ENCODE data around the gene RFTN1.

Gene RFTN1

GRCh38 chr3:16439163-16439847 is 74.2 kb downstream of the RFTN1 start:
- no peak for DNase-seq (ENCODE audit: low read depth, low spot score)

- no peak for DNase-seq (ENCODE audit: low read depth, low spot score)
These were observed 75.9 kb downstream of the RFTN1 start for GRCh38 chr3:16437640-16438039.

DNA sequence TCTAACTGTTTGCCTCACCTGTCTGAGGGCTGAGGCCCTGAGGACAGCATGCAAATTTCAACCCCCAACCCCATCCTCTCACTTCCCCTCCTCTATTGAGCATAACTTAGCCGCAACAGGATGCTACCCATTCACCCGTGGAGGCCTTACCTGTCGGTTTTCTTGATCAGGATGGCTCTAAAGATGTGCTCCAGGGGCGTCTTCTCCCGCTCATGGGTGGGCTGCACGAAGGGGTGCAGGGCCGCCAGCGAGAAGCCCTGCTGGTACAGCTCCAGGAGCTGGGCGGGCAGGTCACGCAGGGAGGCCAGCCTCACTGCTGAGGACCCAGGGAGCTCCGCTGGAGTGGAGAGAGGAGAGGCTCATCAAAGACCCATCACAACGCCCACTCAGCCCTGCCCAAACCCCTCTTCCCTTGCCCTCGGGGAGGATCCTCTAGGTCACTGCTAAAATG is 79.8 kb downstream of the RFTN1 start:
- DNase-seq (ENCODE audit: low read depth, low spot score), result no peak

DNA sequence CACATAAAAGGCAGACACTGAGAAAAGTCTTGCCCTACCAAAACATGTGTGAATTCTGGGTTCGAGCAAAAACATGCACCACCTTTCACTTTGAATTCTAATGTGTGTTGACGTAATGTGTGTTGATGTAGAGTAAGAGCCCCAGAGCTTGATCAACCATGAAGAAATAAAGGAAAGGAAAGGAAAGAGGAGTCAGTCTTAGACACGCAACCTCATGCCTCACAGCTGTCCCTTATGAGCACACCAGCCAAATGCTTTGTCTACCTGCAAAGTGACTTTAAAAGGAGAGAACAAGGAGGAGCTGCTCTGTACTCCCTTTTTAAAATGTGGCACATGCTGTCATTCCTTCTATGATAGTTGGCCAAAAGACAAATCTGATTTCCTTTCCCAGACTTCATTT is 80.8 kb downstream of the RFTN1 start:
- no peak for DNase-seq (ENCODE audit: low read depth, low spot score)

DNA sequence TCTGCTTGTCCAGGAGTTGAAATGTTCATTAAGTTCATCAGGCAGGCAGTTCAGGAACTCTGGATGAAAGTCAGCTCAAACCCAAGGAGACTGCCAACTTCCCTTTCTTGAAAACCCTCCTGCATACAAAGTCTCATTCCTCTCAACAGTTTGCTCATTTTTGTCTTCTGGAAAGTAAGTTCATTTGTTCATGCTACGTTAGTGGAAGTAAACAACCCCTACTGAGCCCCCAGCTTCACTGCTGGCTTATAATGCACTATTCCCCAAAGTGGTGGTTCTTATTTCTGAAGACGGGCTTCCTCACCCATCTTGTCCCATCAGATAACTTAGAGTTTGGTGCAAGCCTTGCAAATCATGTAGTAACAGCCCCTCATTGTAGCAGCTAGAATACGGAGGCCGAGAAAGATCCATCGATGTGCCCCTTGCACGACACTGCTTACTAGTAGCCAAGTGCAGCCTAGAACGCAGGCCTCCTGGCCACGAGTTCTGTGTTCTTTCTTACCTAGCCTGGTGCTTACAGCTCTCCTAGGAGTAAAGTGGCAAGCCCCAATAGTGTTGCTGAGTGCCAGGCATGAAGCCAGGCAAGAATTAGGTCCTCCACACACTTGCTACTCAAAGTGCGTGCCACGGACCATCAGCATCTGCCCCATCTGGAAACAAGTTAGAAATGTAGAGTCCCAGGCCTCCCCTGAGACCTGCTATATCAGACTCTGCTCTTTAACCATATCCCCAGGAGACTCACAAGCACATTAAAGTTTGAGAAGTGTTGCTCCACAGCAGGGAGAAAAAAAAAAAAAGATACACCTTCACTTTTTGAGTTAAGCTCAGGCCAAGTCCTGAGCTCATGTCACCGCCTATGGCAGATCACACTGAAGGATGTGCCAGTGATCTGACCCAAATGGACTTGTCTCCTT is 82.5 kb downstream of the RFTN1 start:
- DNase-seq (ENCODE audit: low read depth, low spot score), result no peak

DNA sequence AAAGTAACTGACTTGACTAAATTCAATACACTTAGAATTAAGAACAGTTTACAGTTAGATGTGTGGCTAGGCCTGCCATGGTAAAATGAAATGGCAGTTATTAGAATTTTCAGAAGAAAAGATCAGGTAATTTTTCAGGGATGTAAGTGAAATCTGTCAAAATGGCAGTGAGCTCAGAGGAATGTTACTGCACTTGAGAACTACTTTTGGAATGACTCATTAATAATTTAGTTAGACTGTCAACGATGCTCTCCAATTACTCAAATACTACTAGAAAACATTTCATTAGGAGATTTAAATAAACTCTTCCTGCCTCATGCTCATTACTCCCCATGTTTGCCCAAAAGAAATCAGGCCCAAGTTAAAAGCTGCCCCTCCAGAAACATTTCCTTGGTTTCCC is 84.4 kb downstream of the RFTN1 start:
- DNase-seq (ENCODE audit: low read depth, low spot score), result no peak

- DNase-seq (ENCODE audit: low read depth, low spot score), result no peak
These were observed 84.9 kb downstream of the RFTN1 start for GRCh38 chr3:16428612-16429011.

GRCh38 chr3:16427103-16427965 is 86.2 kb downstream of the RFTN1 start:
- peak; percentile 51 for DNase-seq (ENCODE audit: low read depth, low spot score)

- DNase-seq (ENCODE audit: low read depth, low spot score), result no peak
These were observed 86.8 kb downstream of the RFTN1 start for GRCh38 chr3:16426665-16427064.

- no peak for DNase-seq (ENCODE audit: low read depth, low spot score)
These were observed 87.5 kb downstream of the RFTN1 start for GRCh38 chr3:16426029-16426400.

- no peak for DNase-seq (ENCODE audit: low read depth, low spot score)
These were observed 88.0 kb downstream of the RFTN1 start for GRCh38 chr3:16425398-16426028.

DNA sequence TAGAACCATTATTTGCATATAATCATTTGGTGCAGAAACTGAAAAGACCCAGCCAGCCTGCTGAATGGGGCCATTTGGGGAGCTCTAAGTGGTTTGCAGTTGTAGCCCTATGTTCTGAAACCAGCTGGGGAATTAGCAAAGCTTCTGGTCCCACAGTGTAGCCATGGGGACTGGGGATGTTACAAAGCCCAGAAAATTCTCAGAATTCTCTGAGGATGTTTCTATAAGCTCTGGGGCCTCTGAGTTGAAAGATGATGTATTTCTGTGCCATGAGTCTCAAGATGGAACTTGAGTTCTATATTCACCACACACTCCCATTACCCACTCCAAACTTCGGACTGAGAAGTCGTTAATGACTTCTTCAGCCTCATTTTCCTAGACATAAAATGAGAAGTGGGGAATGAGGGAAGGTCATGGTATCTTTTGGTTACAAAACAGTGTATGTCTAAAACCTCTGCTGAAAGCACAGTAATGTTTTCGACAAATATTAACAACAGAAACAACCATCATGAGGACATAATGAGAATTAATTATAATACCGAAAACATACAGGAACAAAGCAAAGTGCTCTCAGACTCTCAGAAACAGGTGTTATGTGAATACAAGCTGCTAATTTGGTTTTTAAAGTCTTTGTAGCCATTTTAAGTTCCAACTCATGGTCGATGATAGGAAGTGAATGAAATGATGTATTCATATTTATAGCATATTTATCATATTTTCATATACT is 89.4 kb downstream of the RFTN1 start:
- no peak for DNase-seq (ENCODE audit: low read depth, low spot score)

GRCh38 chr3:16423298-16423697 is 90.2 kb downstream of the RFTN1 start:
- no peak for DNase-seq (ENCODE audit: low read depth, low spot score)

GRCh38 chr3:16419640-16420241 is 93.8 kb downstream of the RFTN1 start:
- no peak for DNase-seq (ENCODE audit: low read depth, low spot score)

GRCh38 chr3:16417945-16418739 is 95.4 kb downstream of the RFTN1 start:
- no peak for DNase-seq (ENCODE audit: low read depth, low spot score)

- DNase-seq (ENCODE audit: low read depth, low spot score), result no peak
These were observed 97.5 kb downstream of the RFTN1 start for GRCh38 chr3:16415911-16416476.

GRCh38 chr3:16413321-16413720 is 100.2 kb downstream of the RFTN1 start:
- no peak for DNase-seq (ENCODE audit: low read depth, low spot score)

DNA sequence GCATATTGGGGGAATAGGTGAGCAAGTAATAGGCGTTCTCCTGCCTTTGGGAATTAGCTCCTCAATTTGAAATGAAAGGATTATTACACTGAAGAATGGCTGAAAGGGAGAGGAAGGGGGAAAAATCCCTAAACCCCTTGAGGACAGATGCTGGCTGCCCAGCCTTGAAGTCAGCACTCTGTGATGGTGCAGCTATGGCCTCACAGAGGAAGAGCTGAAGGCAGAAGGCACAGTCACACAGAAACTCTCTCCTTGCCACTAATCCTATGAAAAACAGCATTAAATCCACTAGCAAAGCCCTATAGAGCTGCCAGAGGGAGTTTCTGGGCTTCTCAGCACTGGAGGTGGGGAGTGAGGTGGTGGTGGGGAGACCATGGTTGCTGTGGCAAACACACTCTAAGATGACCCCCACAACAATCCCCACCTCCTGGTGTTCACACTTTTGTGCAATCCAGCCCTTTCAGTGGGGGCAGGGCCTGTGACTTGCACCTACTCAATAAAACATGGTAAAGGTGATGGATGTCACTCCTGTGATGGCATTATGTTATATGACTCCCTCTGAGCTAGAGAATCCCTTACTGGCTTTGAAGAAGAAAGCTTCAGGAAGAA is 101.2 kb downstream of the RFTN1 start:
- DNase-seq (ENCODE audit: low read depth, low spot score), result no peak

- no peak for DNase-seq (ENCODE audit: low read depth, low spot score)
These were observed 102.1 kb downstream of the RFTN1 start for GRCh38 chr3:16411441-16411840.

All from smooth muscle cell of the brain vasculature (primary cell).